SH-SY5Y (cell line): ENCODE results near the gene TRPM3.

Source experiments
- GATA2 ChIP-seq: IDR thresholded peaks from 2 replicates; pipeline ENCODE4 v1.6.1; 2011; ENCODE audit warnings: mild to moderate bottlenecking, low read depth, low read length
- GATA3 ChIP-seq: IDR thresholded peaks from 2 replicates; pipeline ENCODE4 v1.6.1; 2011; ENCODE audit warnings: low read depth, mild to moderate bottlenecking, low read length, moderate library complexity

- TF ChIP-seq GATA3 (no peak), GATA2 (no peak)
These were observed 568.9 kb downstream of the TRPM3 start for GRCh38 chr9:70552561-70552960.
